HEK293T (cell line): Measurements from ENCODE around the gene SLC6A12.

Source experiments
- BHLHE40 ChIP-seq: fragments of 450-650 bp; IDR thresholded peaks from 2 replicates; pipeline ENCODE4 v1.6.1; 2016; ENCODE audit warnings: mild to moderate bottlenecking, moderate library complexity, borderline replicate concordance
- FOXA1 ChIP-seq: fragments of 450-650 bp; IDR thresholded peaks from 2 replicates; pipeline ENCODE4 v1.6.1; 2016; ENCODE audit warnings: mild to moderate bottlenecking
- FOXM1 ChIP-seq: fragments of 450-650 bp; IDR thresholded peaks from 2 replicates; pipeline ENCODE4 v1.6.1; 2017; ENCODE audit warnings: mild to moderate bottlenecking, borderline replicate concordance
- LEF1 ChIP-seq: fragments of 450-650 bp; IDR thresholded peaks from 2 replicates; pipeline ENCODE4 v1.6.1; 2017; ENCODE audit warnings: mild to moderate bottlenecking, borderline replicate concordance
- SUZ12 ChIP-seq: fragments of 450-650 bp; IDR thresholded peaks from 2 replicates; pipeline ENCODE4 v1.6.1; 2016; ENCODE audit warnings: mild to moderate bottlenecking

DNA sequence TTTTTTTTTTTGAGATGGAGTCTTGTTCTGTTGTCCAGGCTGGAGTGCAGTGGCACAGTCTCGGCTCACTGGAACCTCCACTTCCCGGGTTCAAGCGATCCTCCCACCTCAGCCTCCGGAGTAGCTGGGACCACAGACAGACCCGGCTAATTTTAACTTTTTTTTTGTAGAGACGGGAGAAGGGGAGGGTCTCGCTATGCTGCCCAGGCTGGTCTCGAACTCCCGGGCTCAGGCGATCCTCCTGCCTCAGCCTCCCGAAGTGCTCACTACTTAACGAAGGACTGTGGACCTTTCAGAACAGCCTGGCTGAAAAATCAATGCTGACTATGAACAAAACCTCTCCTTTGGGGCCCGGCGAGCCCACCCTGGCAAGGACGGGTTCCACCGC, 10.9 kb downstream of the SLC6A12 start:
- TF ChIP-seq FOXM1 (no peak), BHLHE40 (no peak), LEF1 (no peak), SUZ12 (no peak), FOXA1 (no peak)
